K562 (cell line): ENCODE data around the gene ARID5B. TPM values are rescaled to one million over a fixed set of nuclear protein-coding genes. Genes with fewer than 3 reads are reported as not detected.

Experiments
- ATAC-seq: fragments of 200-7000 bp; cut with Tn5 transposase; 3 replicates; pipeline ENCODE4 v1.9.1; 2020; ENCODE audit warnings: moderate library complexity
- BruUV-seq: library from RNA; stranded (reverse); fragments of 400-500 nt; replicated peaks from 2 replicates; lab custom pipeline; 2021; lab: Mats Ljungman, UMichigan
- CTCF ChIA-PET: fragments of 300-600 bp; formaldehyde crosslinking; extraction: SDS; loops from one replicate; lab custom pipeline; 2021; ENCODE audit warnings: low intra/inter-chr PET ratio; lab: Yijun Ruan, JAX
- POLR2A ChIA-PET: fragments of 300-600, 350-650 bp; sonication (Branson Sonifier 250); formaldehyde crosslinking; extraction: SDS; loops from one replicate; lab custom pipeline; 2021; ENCODE audit warnings: antibody characterized with exemption, inconsistent platforms; lab: Yijun Ruan, JAX
- DNase-seq, 4 experiments: peaks; one replicate each; pipeline versions ENCODE4 v3.0.0 to v3.0.0-alpha.2; 2011 to 2018; ENCODE audit warnings: low spot score in 3 of 4, mixed read lengths in 3 of 4; ENCODE audit errors: extremely low read depth in 1 of 4
- FAIRE-seq: peaks from 2 replicates; lab custom pipeline; 2011; peaks lifted over from hg19 to GRCh38; lab: Jason Lieb, UNC
- H2AFZ ChIP-seq: 2 replicates; pipeline ENCODE4 v1.6.0; 2011; ENCODE audit warnings: low read depth, low read length, control low read depth, inconsistent platforms
- H3K27ac ChIP-seq: fragments of 200-600 bp; 3 replicates; pipeline ENCODE4 v1.8.0; 2011; ENCODE audit warnings: low read depth, mild to moderate bottlenecking, control low read depth, inconsistent platforms, low read length, moderate library complexity, mixed read lengths; ENCODE audit errors: extremely low read depth
- H3K27me3 ChIP-seq, 2 experiments: fragments of 300-600 bp in 1 of 2; 2 replicates in 1 of 2; 3 replicates in 1 of 2; pipeline versions ENCODE4 v1.6.0 to v1.8.0; 2011; ENCODE audit warnings: inconsistent platforms in 2 of 2, low read length in 2 of 2, mild to moderate bottlenecking in 1 of 2, mixed read lengths in 1 of 2, moderate library complexity in 1 of 2; ENCODE audit not compliant: control insufficient read depth in 2 of 2, insufficient read depth in 2 of 2
- H3K36me3 ChIP-seq: fragments of 300-600 bp; 3 replicates; pipeline ENCODE4 v1.8.0; 2011; ENCODE audit warnings: mild to moderate bottlenecking, low read length, inconsistent platforms; ENCODE audit not compliant: control insufficient read depth, insufficient read depth
- H3K4me1 ChIP-seq, 2 experiments: fragments of 200-600 bp in 1 of 2; replicated peaks in 1 of 2; 2 replicates in 1 of 2; 3 replicates in 1 of 2; pipeline versions ENCODE4 v1.5.1 to v1.8.0; 2011; ENCODE audit warnings: inconsistent platforms in 2 of 2, low read length in 2 of 2, mild to moderate bottlenecking in 1 of 2, mixed read lengths in 1 of 2, moderate library complexity in 1 of 2; ENCODE audit not compliant: control insufficient read depth in 2 of 2, insufficient read depth in 2 of 2
- H3K4me2 ChIP-seq: 2 replicates; pipeline ENCODE4 v1.6.1; 2011; ENCODE audit warnings: low read length, control low read depth, inconsistent platforms, mixed read lengths; ENCODE audit not compliant: insufficient read depth
- H3K4me3 ChIP-seq: fragments of 200-600 bp; sonication (generic), shearing (Covaris generic); 2 replicates; pipeline ENCODE4 v1.5.1; 2016; ENCODE audit warnings: control low read depth, inconsistent platforms
- H3K79me2 ChIP-seq: fragments of 200-600 bp; 3 replicates; pipeline ENCODE4 v1.8.0; 2011; ENCODE audit warnings: low read length, inconsistent platforms; ENCODE audit not compliant: control insufficient read depth, insufficient read depth
- H3K9ac ChIP-seq, 2 experiments: 2 replicates each; pipeline versions ENCODE4 v1.6.0 to v1.6.1; 2011; ENCODE audit warnings: low read depth in 2 of 2, low read length in 2 of 2, control low read depth in 1 of 2, inconsistent platforms in 1 of 2, mild to moderate bottlenecking in 1 of 2, mixed read lengths in 1 of 2; ENCODE audit not compliant: insufficient read depth in 1 of 2
- H3K9me1 ChIP-seq: one replicate; pipeline ENCODE4 v1.6.0; 2011; ENCODE audit warnings: inconsistent platforms, mild to moderate bottlenecking, low read length, moderate library complexity; ENCODE audit not compliant: control insufficient read depth, insufficient read depth
- H3K9me3 ChIP-seq: replicated peaks from 2 replicates; pipeline ENCODE4 v1.5.1; 2011; ENCODE audit warnings: low read depth, low read length, inconsistent platforms; ENCODE audit not compliant: control insufficient read depth, insufficient read depth
- H4K20me1 ChIP-seq: replicated peaks from 2 replicates; pipeline ENCODE4 v1.6.1; 2011; ENCODE audit warnings: low read length, inconsistent platforms, mixed read lengths; ENCODE audit not compliant: control insufficient read depth, insufficient read depth
- HMG20A ChIP-seq: fragments of 450-650 bp; formaldehyde crosslinking; conservative IDR thresholded peaks from 2 replicates; pipeline ENCODE4 v1.4.0; 2020; ENCODE audit warnings: mild to moderate bottlenecking, mixed read lengths
- MEF2A ChIP-seq: IDR thresholded peaks from 2 replicates; pipeline ENCODE4 v1.6.1; 2011; ENCODE audit warnings: low read depth, mild to moderate bottlenecking, low read length, moderate library complexity; ENCODE audit not compliant: control insufficient read depth
- MEF2D ChIP-seq: conservative IDR thresholded peaks from 2 replicates; pipeline ENCODE4 v1.6.1; 2016; ENCODE audit warnings: low read depth, missing genetic modification characterization, missing compliant biosample characterization
- MEIS2 ChIP-seq: fragments of 450-650 bp; IDR thresholded peaks from 2 replicates; pipeline ENCODE4 v1.6.1; 2014; ENCODE audit warnings: mild to moderate bottlenecking; ENCODE audit not compliant: partially characterized antibody
- RBFOX2 ChIP-seq: fragments of 200-400 bp; formaldehyde crosslinking; IDR thresholded peaks from 2 replicates; pipeline ENCODE4 v1.6.1; 2017; ENCODE audit warnings: low read depth, mild to moderate bottlenecking, low read length, moderate library complexity
- ZNF143 ChIP-seq: sonication (generic); formaldehyde crosslinking; IDR thresholded peaks from 2 replicates; pipeline ENCODE4 v1.9.0; 2022; ENCODE audit warnings: mild to moderate bottlenecking, missing genetic modification reagents
- ZNF354B ChIP-seq: fragments of 250-450 bp; sonication (Bioruptor Pico); IDR thresholded peaks from 2 replicates; pipeline ENCODE4 v1.4.0; 2020
- ZNF511 ChIP-seq: sonication (generic); formaldehyde crosslinking; IDR thresholded peaks from 2 replicates; pipeline ENCODE4 v1.8.0; 2022; ENCODE audit warnings: mild to moderate bottlenecking, missing genetic modification reagents
- ZNF589 ChIP-seq: fragments of 200-800 bp; sonication (Bioruptor generic); IDR thresholded peaks from 2 replicates; pipeline ENCODE4 v1.6.1; 2016; ENCODE audit warnings: low read depth, missing genetic modification characterization, missing compliant biosample characterization
- WGBS: fragments of 100-300 bp; shearing (Covaris generic); methylation state at CpG from one replicate; pipeline ENCODE4 v1.1.6; 2016; ENCODE audit warnings: low coverage, mixed read lengths; ENCODE audit not compliant: insufficient coverage; ENCODE audit errors: missing lambda C conversion rate; 5-methylcytosine and 5-hydroxymethylcytosine counted together
- in situ Hi-C: fragments of 300-500 bp; cut with MboI; formaldehyde crosslinking; loops from 4 replicates; pipeline ENCODE4 v1.15.0; 2018; ENCODE audit warnings: inconsistent platforms, mixed read lengths
- intact Hi-C: fragments of 100-400 bp; cut with micrococcal nuclease; formaldehyde crosslinking; loops from 2 replicates; pipeline ENCODE4 v1.14.2; 2022
- polyA plus RNA-seq, 8 experiments: library from polyadenylated mRNA; depleted of rRNA in 4 of 8; stranded (reverse) in 5 of 8; unstranded in 3 of 8; fragments of >200 nt; fragmentation: Nextera tagmentation in 2 of 8; fragmentation: Illumina TruSeq in 1 of 8; extraction: Ambion mirVana in 2 of 8; extraction: Trizol in 1 of 8; gene quantifications; 2 replicates each; pipeline versions ENCODE4 v1.2.1 to v1.2.3, GENCODE V29; 2011 to 2014; ENCODE audit warnings: inconsistent platforms in 1 of 8, missing spikeins in 1 of 8
- total RNA-seq, 7 experiments: library from RNA; depleted of rRNA in 6 of 7; stranded (reverse); fragments of >200 nt in 6 of 7; fragmentation: Illumina TruSeq in 2 of 7; extraction: Trizol in 2 of 7; gene quantifications; 2 replicates each; pipeline versions ENCODE4 v1.2.1 to v1.2.3, GENCODE V29; 2011 to 2021; ENCODE audit warnings: low replicate concordance in 1 of 7
- TF ChIP-seq, protein P1 (sequence below): fragments of 450-650 bp; IDR thresholded peaks from 2 replicates; pipeline ENCODE4 v1.6.1; 2016
- TF ChIP-seq, protein P2 (sequence below), 2 experiments: fragments of 450-650 bp in 1 of 2; sonication (generic) in 1 of 2; formaldehyde crosslinking in 1 of 2; IDR thresholded peaks; 2 replicates each; pipeline versions ENCODE4 v1.7.1 to v1.9.0; 2016 to 2022; ENCODE audit warnings: inconsistent platforms in 1 of 2, mild to moderate bottlenecking in 1 of 2, missing genetic modification reagents in 1 of 2

The ARID5B gene
- total and polyA plus RNA-seq, 9 of the 15 experiments (the other 6 are each of a cell fraction or from before 2014, with no cell fraction given): 0.48 to 1.6 (median 0.80) TPM

DNA sequence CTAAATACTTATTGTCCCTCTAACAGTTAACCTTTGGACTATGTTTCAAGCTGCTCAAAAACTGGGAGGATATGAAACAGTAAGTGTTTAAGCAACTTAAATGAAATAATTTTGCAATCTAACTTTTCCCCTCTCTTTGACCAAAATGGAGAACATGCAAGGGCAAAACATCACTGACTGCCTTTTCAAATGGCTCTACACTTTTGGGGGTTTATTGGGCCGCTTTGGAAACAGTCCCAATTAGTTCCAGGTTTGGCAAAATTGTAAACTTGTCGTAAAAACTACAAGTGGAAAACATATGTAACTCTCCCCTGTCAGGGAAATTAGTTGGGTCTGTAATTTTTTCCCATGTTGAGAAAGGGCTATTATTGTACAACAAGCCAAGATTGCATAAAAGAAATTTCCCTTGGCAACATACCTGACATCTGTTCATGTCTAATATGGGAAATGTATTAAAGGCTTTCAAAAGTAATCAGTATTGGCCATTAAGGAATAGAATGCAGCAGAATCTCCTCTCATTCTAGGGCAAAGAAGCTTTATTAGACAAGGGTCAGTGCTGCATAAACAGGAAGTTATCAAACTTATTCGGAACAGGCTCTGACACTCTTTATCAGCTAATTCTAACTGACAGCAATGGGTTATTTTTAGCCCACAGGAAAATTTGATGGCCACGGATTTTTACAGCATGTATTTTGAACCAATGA lies 157.9 kb downstream of the ARID5B start:
- no peaks in the 10 kb centered on the region for H3K27me3 ChIP-seq
- ATAC-seq: peak; percentile 23; the same call in 1 of the 3 replicates
- in situ Hi-C loops (no loop called here), intact Hi-C loops (no loop called here)
- H3K9ac ChIP-seq: no peak overlapping the region
- H3K9me3 ChIP-seq: no peaks in the 10 kb centered on the region
- no peak overlapping the region for H3K27ac ChIP-seq
- H3K79me2 ChIP-seq: no peaks in the 10 kb centered on the region
- no peaks in the 10 kb centered on the region for H3K36me3 ChIP-seq
- no TSS peak for BruUV-seq
- peaks cover 0 to 6% of the 10 kb centered on the region in 2 experiments; a peak in 1 of 5 replicates for H3K4me1 ChIP-seq
- H4K20me1 ChIP-seq: no peaks in the 10 kb centered on the region
- FAIRE-seq: no peak
- CTCF ChIA-PET: no interaction called here
- no peak overlapping the region for H2AFZ ChIP-seq
- WGBS: 6% methylated on average over 4 of the region's 4 CpGs
- no peaks in the 10 kb centered on the region for H3K9me1 ChIP-seq
- H3K4me3 ChIP-seq: no peak overlapping the region
- POLR2A ChIA-PET: interaction anchor here (0.8 to 1.2 kb wide), 3 partner anchors 10 to 23 kb away, joined by 3 read pairs; no protein-coding TSS in a partner anchor
- DNase-seq: no peak
- no peak overlapping the region for H3K4me2 ChIP-seq
- TF ChIP-seq ZNF143 (no peak), MEF2A (peak; percentile 95), ZNF511 (no peak), RBFOX2 (no peak), ZNF354B (no peak), HMG20A (CRISPR knock-in tag) (no peak), ZNF589 (CRISPR knock-in tag) (no peak), MEIS2 (peak; percentile 53), MEF2D (peak; percentile 85)
- TF ChIP-seq, protein P1, sequence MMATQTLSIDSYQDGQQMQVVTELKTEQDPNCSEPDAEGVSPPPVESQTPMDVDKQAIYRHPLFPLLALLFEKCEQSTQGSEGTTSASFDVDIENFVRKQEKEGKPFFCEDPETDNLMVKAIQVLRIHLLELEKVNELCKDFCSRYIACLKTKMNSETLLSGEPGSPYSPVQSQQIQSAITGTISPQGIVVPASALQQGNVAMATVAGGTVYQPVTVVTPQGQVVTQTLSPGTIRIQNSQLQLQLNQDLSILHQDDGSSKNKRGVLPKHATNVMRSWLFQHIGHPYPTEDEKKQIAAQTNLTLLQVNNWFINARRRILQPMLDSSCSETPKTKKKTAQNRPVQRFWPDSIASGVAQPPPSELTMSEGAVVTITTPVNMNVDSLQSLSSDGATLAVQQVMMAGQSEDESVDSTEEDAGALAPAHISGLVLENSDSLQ: peak; percentile 59; the same call in 1 of the 2 replicates
- TF ChIP-seq, protein P2, sequence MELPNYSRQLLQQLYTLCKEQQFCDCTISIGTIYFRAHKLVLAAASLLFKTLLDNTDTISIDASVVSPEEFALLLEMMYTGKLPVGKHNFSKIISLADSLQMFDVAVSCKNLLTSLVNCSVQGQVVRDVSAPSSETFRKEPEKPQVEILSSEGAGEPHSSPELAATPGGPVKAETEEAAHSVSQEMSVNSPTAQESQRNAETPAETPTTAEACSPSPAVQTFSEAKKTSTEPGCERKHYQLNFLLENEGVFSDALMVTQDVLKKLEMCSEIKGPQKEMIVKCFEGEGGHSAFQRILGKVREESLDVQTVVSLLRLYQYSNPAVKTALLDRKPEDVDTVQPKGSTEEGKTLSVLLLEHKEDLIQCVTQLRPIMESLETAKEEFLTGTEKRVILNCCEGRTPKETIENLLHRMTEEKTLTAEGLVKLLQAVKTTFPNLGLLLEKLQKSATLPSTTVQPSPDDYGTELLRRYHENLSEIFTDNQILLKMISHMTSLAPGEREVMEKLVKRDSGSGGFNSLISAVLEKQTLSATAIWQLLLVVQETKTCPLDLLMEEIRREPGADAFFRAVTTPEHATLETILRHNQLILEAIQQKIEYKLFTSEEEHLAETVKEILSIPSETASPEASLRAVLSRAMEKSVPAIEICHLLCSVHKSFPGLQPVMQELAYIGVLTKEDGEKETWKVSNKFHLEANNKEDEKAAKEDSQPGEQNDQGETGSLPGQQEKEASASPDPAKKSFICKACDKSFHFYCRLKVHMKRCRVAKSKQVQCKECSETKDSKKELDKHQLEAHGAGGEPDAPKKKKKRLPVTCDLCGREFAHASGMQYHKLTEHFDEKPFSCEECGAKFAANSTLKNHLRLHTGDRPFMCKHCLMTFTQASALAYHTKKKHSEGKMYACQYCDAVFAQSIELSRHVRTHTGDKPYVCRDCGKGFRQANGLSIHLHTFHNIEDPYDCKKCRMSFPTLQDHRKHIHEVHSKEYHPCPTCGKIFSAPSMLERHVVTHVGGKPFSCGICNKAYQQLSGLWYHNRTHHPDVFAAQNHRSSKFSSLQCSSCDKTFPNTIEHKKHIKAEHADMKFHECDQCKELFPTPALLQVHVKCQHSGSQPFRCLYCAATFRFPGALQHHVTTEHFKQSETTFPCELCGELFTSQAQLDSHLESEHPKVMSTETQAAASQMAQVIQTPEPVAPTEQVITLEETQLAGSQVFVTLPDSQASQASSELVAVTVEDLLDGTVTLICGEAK (IDR thresholded peaks at IDR 0.05): peak; percentile 82
- TF ChIP-seq, protein P2 (CRISPR knock-in tag; IDR thresholded peaks at IDR 0.05): no peak
